Immature natural killer cell (primary cell): ENCODE measurements around the gene FAM118A. TPM values are rescaled to one million over a fixed set of nuclear protein-coding genes. Genes with fewer than 3 reads are reported as not detected.
"Not testable (repeated sequence)": the region's sequence is repeated elsewhere in the genome, so short reads cannot be mapped to it uniquely, and the experiment has no call there.

Source experiments
- DNase-seq, 3 donors: peaks; one replicate each; pipeline ENCODE4 v3.0.0; 2022; ENCODE audit warnings: mixed read lengths in 1 of 3
- H3K27ac Mint-ChIP-seq, 6 donors: one replicate each; pipeline ENCODE4 v1.8.0; 2020; ENCODE audit warnings: mixed read lengths in 6 of 6, mild to moderate bottlenecking in 5 of 6, inconsistent platforms in 4 of 6, moderate library complexity in 3 of 6
- H3K27me3 Mint-ChIP-seq, 3 donors: one replicate each; pipeline ENCODE4 v1.8.0; 2020 to 2021; ENCODE audit warnings: low read depth in 3 of 3, mild to moderate bottlenecking in 3 of 3, mixed read lengths in 3 of 3, moderate library complexity in 3 of 3, inconsistent platforms in 1 of 3
- H3K36me3 Mint-ChIP-seq, 3 donors: one replicate each; pipeline ENCODE4 v1.8.0; 2020; ENCODE audit warnings: mixed read lengths in 3 of 3, inconsistent platforms in 2 of 3, mild to moderate bottlenecking in 2 of 3
- H3K4me1 Mint-ChIP-seq, 2 donors: one replicate each; pipeline ENCODE4 v1.8.0; 2020; ENCODE audit warnings: inconsistent platforms in 2 of 2, mild to moderate bottlenecking in 2 of 2, mixed read lengths in 2 of 2, moderate library complexity in 1 of 2
- H3K4me3 Mint-ChIP-seq, 5 donors: one replicate each; pipeline ENCODE4 v1.8.0; 2020; ENCODE audit warnings: mild to moderate bottlenecking in 5 of 5, mixed read lengths in 5 of 5, inconsistent platforms in 3 of 5, moderate library complexity in 3 of 5
- H3K9me3 Mint-ChIP-seq, 6 donors: one replicate each; pipeline ENCODE4 v1.8.0; 2020; ENCODE audit warnings: mild to moderate bottlenecking in 6 of 6, mixed read lengths in 6 of 6, inconsistent platforms in 4 of 6, moderate library complexity in 3 of 6
- polyA plus RNA-seq, 3 donors: library from polyadenylated mRNA; unstranded; fragments of 300-500 nt; fragmentation: Illumina TruSeq; gene quantifications; one replicate each; pipeline ENCODE4 v1.2.3, GENCODE V29; 2021

The FAM118A gene
- polyA plus RNA-seq, 3 donors from 2014 or later, result 10.6 to 33.9 (median 14.7) TPM

GRCh38 chr22:45291061-45291930 is 18.4 kb upstream of the FAM118A start:
- Mint-ChIP-seq H3K9me3 (no peaks in the 10 kb centered on the region), H3K27ac (no peak overlapping the region), H3K36me3 (no peaks in the 10 kb centered on the region), H3K4me1 (peaks cover 0 to under 1% of the 10 kb centered on the region in 2 donors), H3K27me3 (peaks cover 10 to 22% (median 14%) of the 10 kb centered on the region in 3 donors), H3K4me3 (no peak overlapping the region)
- peak; percentile 72 to 75 (median 74) for DNase-seq

GRCh38 chr22:45291931-45292290 is 17.8 kb upstream of the FAM118A start:
- no peaks in the 10 kb centered on the region for H3K36me3 Mint-ChIP-seq
- H3K27me3 Mint-ChIP-seq, result peaks cover 4 to 17% (median 10%) of the 10 kb centered on the region in 3 donors
- H3K4me3 Mint-ChIP-seq, result no peak overlapping the region
- no peaks in the 10 kb centered on the region for H3K9me3 Mint-ChIP-seq
- no peak overlapping the region for H3K27ac Mint-ChIP-seq
- DNase-seq, result no peak
- H3K4me1 Mint-ChIP-seq, result peaks cover 6% of the 10 kb centered on the region in 2 donors

- peaks cover 2 to 17% (median 10%) of the 10 kb centered on the region in 3 donors for H3K27me3 Mint-ChIP-seq
- DNase-seq, result peak in 1 of 3 donors; percentile 13
- H3K9me3 Mint-ChIP-seq, result no peaks in the 10 kb centered on the region
- H3K4me1 Mint-ChIP-seq, result peaks cover 8% of the 10 kb centered on the region in 2 donors
- no peak overlapping the region for H3K27ac Mint-ChIP-seq
- H3K4me3 Mint-ChIP-seq, result no peak overlapping the region
- no peaks in the 10 kb centered on the region for H3K36me3 Mint-ChIP-seq
Measured at GRCh38 chr22:45292731-45293442, 16.8 kb upstream of the FAM118A start.

- peaks cover 8% of the 10 kb centered on the region in 2 donors for H3K4me1 Mint-ChIP-seq
- no peaks in the 10 kb centered on the region for H3K36me3 Mint-ChIP-seq
- peaks cover 2 to 17% (median 5%) of the 10 kb centered on the region in 3 donors for H3K27me3 Mint-ChIP-seq
- DNase-seq, result no peak
- no peaks in the 10 kb centered on the region for H3K9me3 Mint-ChIP-seq
- H3K4me3 Mint-ChIP-seq, result no peak overlapping the region
- peak overlapping the region in 1 of 6 donors; percentile 62 for H3K27ac Mint-ChIP-seq
Measured at GRCh38 chr22:45294030-45294429, 15.7 kb upstream of the FAM118A start.

- not testable (repeated sequence) for H3K4me1 Mint-ChIP-seq, H3K4me3 Mint-ChIP-seq, H3K27ac Mint-ChIP-seq, DNase-seq, H3K36me3 Mint-ChIP-seq, H3K9me3 Mint-ChIP-seq
- peaks cover 2 to 17% (median 8%) of the 10 kb centered on the region in 3 donors for H3K27me3 Mint-ChIP-seq
Measured at GRCh38 chr22:45295004-45295403, 14.7 kb upstream of the FAM118A start.

- no peak for DNase-seq
- Mint-ChIP-seq H3K27ac (peak overlapping the region in 1 of 6 donors; percentile 42), H3K36me3 (no peaks in the 10 kb centered on the region), H3K4me1 (peaks cover 8% of the 10 kb centered on the region in 2 donors), H3K9me3 (no peaks in the 10 kb centered on the region), H3K4me3 (no peak overlapping the region), H3K27me3 (peaks cover 2 to 17% (median 8%) of the 10 kb centered on the region in 3 donors)
Measured at GRCh38 chr22:45295492-45295891, 14.2 kb upstream of the FAM118A start.

GRCh38 chr22:45296628-45297297 is 13.0 kb upstream of the FAM118A start:
- Mint-ChIP-seq H3K4me1 (peaks cover 8% of the 10 kb centered on the region in 2 donors), H3K27me3 (peaks cover 2 to 17% (median 8%) of the 10 kb centered on the region in 3 donors), H3K27ac (no peak overlapping the region), H3K36me3 (no peaks in the 10 kb centered on the region), H3K9me3 (no peaks in the 10 kb centered on the region), H3K4me3 (no peak overlapping the region)
- DNase-seq, result peak in 1 of 3 donors; percentile 25

- no peak overlapping the region for H3K27ac Mint-ChIP-seq
- H3K27me3 Mint-ChIP-seq, result peaks cover 3 to 11% (median 4%) of the 10 kb centered on the region in 3 donors
- DNase-seq, result no peak
- H3K36me3 Mint-ChIP-seq, result no peaks in the 10 kb centered on the region
- peaks cover 8% of the 10 kb centered on the region in 2 donors for H3K4me1 Mint-ChIP-seq
- H3K4me3 Mint-ChIP-seq, result no peak overlapping the region
- H3K9me3 Mint-ChIP-seq, result no peaks in the 10 kb centered on the region
Measured at GRCh38 chr22:45298934-45299505, 10.7 kb upstream of the FAM118A start.

- H3K27me3 Mint-ChIP-seq, result peaks cover 3 to 6% (median 4%) of the 10 kb centered on the region in 3 donors
- no peaks in the 10 kb centered on the region for H3K36me3 Mint-ChIP-seq
- H3K27ac Mint-ChIP-seq, result no peak overlapping the region
- H3K9me3 Mint-ChIP-seq, result no peaks in the 10 kb centered on the region
- H3K4me3 Mint-ChIP-seq, result no peak overlapping the region
- no peak for DNase-seq
- no peaks in the 10 kb centered on the region for H3K4me1 Mint-ChIP-seq
Measured at GRCh38 chr22:45302751-45303150, 7.0 kb upstream of the FAM118A start.

- no peaks in the 10 kb centered on the region for H3K4me1 Mint-ChIP-seq
- H3K27me3 Mint-ChIP-seq, result peaks cover 3 to 5% (median 4%) of the 10 kb centered on the region in 3 donors
- no peaks in the 10 kb centered on the region for H3K36me3 Mint-ChIP-seq
- no peak overlapping the region for H3K27ac Mint-ChIP-seq
- DNase-seq, result no peak
- no peak overlapping the region for H3K4me3 Mint-ChIP-seq
- H3K9me3 Mint-ChIP-seq, result no peaks in the 10 kb centered on the region
Measured at GRCh38 chr22:45303181-45303580, 6.6 kb upstream of the FAM118A start.

GRCh38 chr22:45304971-45305370 is 4.8 kb upstream of the FAM118A start:
- peaks cover 11% of the 10 kb centered on the region in 3 donors for H3K27me3 Mint-ChIP-seq
- DNase-seq, result no peak
- no peak overlapping the region for H3K27ac Mint-ChIP-seq
- H3K9me3 Mint-ChIP-seq, result no peaks in the 10 kb centered on the region
- H3K4me1 Mint-ChIP-seq, result peaks cover 11 to 12% of the 10 kb centered on the region in 2 donors
- H3K4me3 Mint-ChIP-seq, result no peak overlapping the region
- H3K36me3 Mint-ChIP-seq, result no peaks in the 10 kb centered on the region

- H3K4me3 Mint-ChIP-seq, result no peak overlapping the region
- H3K9me3 Mint-ChIP-seq, result no peaks in the 10 kb centered on the region
- H3K27ac Mint-ChIP-seq, result no peak overlapping the region
- no peak for DNase-seq
- H3K4me1 Mint-ChIP-seq, result peaks cover 12 to 14% of the 10 kb centered on the region in 2 donors
- H3K36me3 Mint-ChIP-seq, result no peaks in the 10 kb centered on the region
- H3K27me3 Mint-ChIP-seq, result peaks cover 11 to 13% (median 11%) of the 10 kb centered on the region in 3 donors
Measured at GRCh38 chr22:45305456-45306075, 4.2 kb upstream of the FAM118A start.

- Mint-ChIP-seq H3K27me3 (peaks cover 11 to 15% (median 14%) of the 10 kb centered on the region in 3 donors), H3K9me3 (no peaks in the 10 kb centered on the region), H3K4me1 (peaks cover 18 to 20% of the 10 kb centered on the region in 2 donors), H3K36me3 (no peaks in the 10 kb centered on the region), H3K4me3 (no peak overlapping the region), H3K27ac (no peak overlapping the region)
- no peak for DNase-seq
Measured at GRCh38 chr22:45306139-45306538, 3.6 kb upstream of the FAM118A start.
